Neural cell (in vitro differentiated cells): ENCODE data around the gene CA12. TPM values are rescaled to one million over a fixed set of nuclear protein-coding genes. Genes with fewer than 3 reads are reported as not detected.

Experiments used
- H2AFZ ChIP-seq: fragments of 200-600, 300-800 bp; sonication (generic), shearing (Covaris generic); 2 replicates; pipeline ENCODE4 v1.6.0; 2014; ENCODE audit warnings: low read depth, mild to moderate bottlenecking, antibody characterized with exemption, low read length, moderate library complexity
- H3F3A ChIP-seq: fragments of 200-600 bp; shearing (Covaris generic); 2 replicates; pipeline ENCODE4 v1.6.1; 2016; ENCODE audit warnings: mild to moderate bottlenecking, moderate library complexity, mixed read lengths, antibody characterized with exemption, low read length; ENCODE audit not compliant: insufficient read depth, poor library complexity, severe bottlenecking
- H3K27ac ChIP-seq: fragments of 200-600, 300-800 bp; sonication (generic), shearing (Covaris generic); 2 replicates; pipeline ENCODE4 v1.5.1; 2014; ENCODE audit warnings: mild to moderate bottlenecking, low read length, moderate library complexity
- H3K27me3 ChIP-seq: fragments of 300-800, 200-600 bp; sonication (generic), shearing (Covaris generic); 2 replicates; pipeline ENCODE4 v1.6.0; 2014; ENCODE audit warnings: mild to moderate bottlenecking, low read depth, low read length, moderate library complexity; ENCODE audit not compliant: insufficient read depth
- H3K36me3 ChIP-seq: fragments of 300-800, 200-600 bp; sonication (generic), shearing (Covaris generic); 2 replicates; pipeline ENCODE4 v1.5.1; 2014; ENCODE audit warnings: mild to moderate bottlenecking, antibody characterized with exemption, low read length, moderate library complexity; ENCODE audit not compliant: insufficient read depth
- H3K4me2 ChIP-seq: fragments of 300-800, 200-600 bp; sonication (generic), shearing (Covaris generic); 2 replicates; pipeline ENCODE4 v1.6.0; 2014; ENCODE audit warnings: mild to moderate bottlenecking, low read length
- H3K4me3 ChIP-seq: fragments of 300-800, 200-600 bp; sonication (generic), shearing (Covaris generic); 2 replicates; pipeline ENCODE4 v1.5.1; 2014; ENCODE audit warnings: mild to moderate bottlenecking, low read length, moderate library complexity
- H3K79me2 ChIP-seq: fragments of 200-600 bp; shearing (Covaris generic); replicated peaks from 2 replicates; pipeline ENCODE4 v1.6.0; 2014; ENCODE audit warnings: mild to moderate bottlenecking, low read length, moderate library complexity; ENCODE audit not compliant: insufficient read depth
- H3K9ac ChIP-seq: fragments of 300-800, 200-600 bp; sonication (generic), shearing (Covaris generic); 2 replicates; pipeline ENCODE4 v1.6.1; 2016; ENCODE audit warnings: mild to moderate bottlenecking, low read length, mixed read lengths
- H3K9me2 ChIP-seq: fragments of 200-600 bp; shearing (Covaris generic); 2 replicates; pipeline ENCODE4 v1.6.1; 2016; ENCODE audit warnings: mild to moderate bottlenecking, low read length, mixed read lengths; ENCODE audit not compliant: insufficient read depth
- H3K9me3 ChIP-seq: fragments of 200-600, 300-800 bp; sonication (generic), shearing (Covaris generic); 2 replicates; pipeline ENCODE4 v1.6.1; 2016; ENCODE audit warnings: mild to moderate bottlenecking, mixed run types, low read length, moderate library complexity, mixed read lengths
- H4K20me1 ChIP-seq: fragments of 200-600 bp; shearing (Covaris generic); 2 replicates; pipeline ENCODE4 v1.6.1; 2016; ENCODE audit warnings: mild to moderate bottlenecking, mixed run types; ENCODE audit not compliant: insufficient read depth
- CTCF ChIP-seq: fragments of 450-650 bp; IDR thresholded peaks from 2 replicates; pipeline ENCODE4 v1.5.1; 2014; ENCODE audit warnings: antibody characterized with exemption, mild to moderate bottlenecking, moderate library complexity; ENCODE audit not compliant: poor library complexity, severe bottlenecking
- EP300 ChIP-seq: fragments of 450-650 bp; conservative IDR thresholded peaks from 2 replicates; pipeline ENCODE4 v1.6.1; 2014; ENCODE audit warnings: antibody characterized with exemption, mild to moderate bottlenecking, moderate library complexity; ENCODE audit not compliant: poor library complexity, severe bottlenecking
- EZH2 ChIP-seq: fragments of 200-600, 300-800 bp; shearing (Covaris generic), sonication (generic); IDR thresholded peaks from 2 replicates; pipeline ENCODE4 v1.6.1; 2014; ENCODE audit warnings: antibody characterized with exemption, low read length, borderline replicate concordance, mild to moderate bottlenecking; ENCODE audit not compliant: insufficient read depth, poor library complexity, severe bottlenecking
- MXI1 ChIP-seq: fragments of 450-650 bp; conservative IDR thresholded peaks from 2 replicates; pipeline ENCODE4 v1.6.1; 2014; ENCODE audit warnings: antibody characterized with exemption, mild to moderate bottlenecking; ENCODE audit not compliant: poor library complexity, severe bottlenecking
- POLR2AphosphoS5 ChIP-seq: IDR thresholded peaks from 2 replicates; pipeline ENCODE4 v1.6.1; 2012
- RAD21 ChIP-seq: fragments of 450-650 bp; conservative IDR thresholded peaks from 2 replicates; pipeline ENCODE4 v1.6.1; 2014; ENCODE audit warnings: antibody characterized with exemption, mild to moderate bottlenecking, moderate library complexity
- SMC3 ChIP-seq: fragments of 450-650 bp; conservative IDR thresholded peaks from 2 replicates; pipeline ENCODE4 v1.6.1; 2014; ENCODE audit warnings: antibody characterized with exemption, mild to moderate bottlenecking, moderate library complexity; ENCODE audit not compliant: poor library complexity
- TAF1 ChIP-seq: IDR thresholded peaks from 2 replicates; pipeline ENCODE4 v1.6.1; 2012; ENCODE audit warnings: low read depth
- polyA plus RNA-seq: library from polyadenylated mRNA; depleted of rRNA; stranded (reverse); fragments of >200 nt; gene quantifications from 2 replicates; pipeline ENCODE4 v1.2.3, GENCODE V29; 2014
- TF ChIP-seq, protein P1 (sequence below): IDR thresholded peaks from 2 replicates; pipeline ENCODE4 v1.6.1; 2012; ENCODE audit warnings: borderline replicate concordance

The CA12 gene
- polyA plus RNA-seq, 1 donor from 2014 or later, result 0.11 TPM

GRCh38 chr15:63369296-63369695 lies 12.3 kb downstream of the CA12 start:
- H3K4me2 ChIP-seq, result no peak overlapping the region
- no peak overlapping the region for H3K9ac ChIP-seq
- H3K79me2 ChIP-seq, result no peaks in the 10 kb centered on the region
- no peaks in the 10 kb centered on the region for H3F3A ChIP-seq
- H3K27ac ChIP-seq, result no peak overlapping the region
- no peaks in the 10 kb centered on the region for H3K9me2 ChIP-seq
- H3K4me3 ChIP-seq, result no peak overlapping the region
- no peaks in the 10 kb centered on the region for H3K36me3 ChIP-seq
- TF ChIP-seq SMC3 (no peak), TAF1 (no peak), POLR2AphosphoS5 (no peak), EP300 (no peak)
- H2AFZ ChIP-seq, result no peak overlapping the region
- no peaks in the 10 kb centered on the region for H3K9me3 ChIP-seq
- H3K27me3 ChIP-seq, result no peaks in the 10 kb centered on the region
- H4K20me1 ChIP-seq, result no peaks in the 10 kb centered on the region

- no peak overlapping the region for H3K4me2 ChIP-seq
- H3K27ac ChIP-seq, result no peak overlapping the region
- H3K27me3 ChIP-seq, result no peaks in the 10 kb centered on the region
- H3F3A ChIP-seq, result no peaks in the 10 kb centered on the region
- H3K9me3 ChIP-seq, result no peaks in the 10 kb centered on the region
- TF ChIP-seq SMC3, result no peak
- no peak for TF ChIP-seq TAF1
- TF ChIP-seq MXI1, result no peak
- TF ChIP-seq RAD21, result no peak
- no peak for TF ChIP-seq EZH2
- TF ChIP-seq POLR2AphosphoS5, result no peak
- no peak for TF ChIP-seq CTCF
- TF ChIP-seq, protein P1, sequence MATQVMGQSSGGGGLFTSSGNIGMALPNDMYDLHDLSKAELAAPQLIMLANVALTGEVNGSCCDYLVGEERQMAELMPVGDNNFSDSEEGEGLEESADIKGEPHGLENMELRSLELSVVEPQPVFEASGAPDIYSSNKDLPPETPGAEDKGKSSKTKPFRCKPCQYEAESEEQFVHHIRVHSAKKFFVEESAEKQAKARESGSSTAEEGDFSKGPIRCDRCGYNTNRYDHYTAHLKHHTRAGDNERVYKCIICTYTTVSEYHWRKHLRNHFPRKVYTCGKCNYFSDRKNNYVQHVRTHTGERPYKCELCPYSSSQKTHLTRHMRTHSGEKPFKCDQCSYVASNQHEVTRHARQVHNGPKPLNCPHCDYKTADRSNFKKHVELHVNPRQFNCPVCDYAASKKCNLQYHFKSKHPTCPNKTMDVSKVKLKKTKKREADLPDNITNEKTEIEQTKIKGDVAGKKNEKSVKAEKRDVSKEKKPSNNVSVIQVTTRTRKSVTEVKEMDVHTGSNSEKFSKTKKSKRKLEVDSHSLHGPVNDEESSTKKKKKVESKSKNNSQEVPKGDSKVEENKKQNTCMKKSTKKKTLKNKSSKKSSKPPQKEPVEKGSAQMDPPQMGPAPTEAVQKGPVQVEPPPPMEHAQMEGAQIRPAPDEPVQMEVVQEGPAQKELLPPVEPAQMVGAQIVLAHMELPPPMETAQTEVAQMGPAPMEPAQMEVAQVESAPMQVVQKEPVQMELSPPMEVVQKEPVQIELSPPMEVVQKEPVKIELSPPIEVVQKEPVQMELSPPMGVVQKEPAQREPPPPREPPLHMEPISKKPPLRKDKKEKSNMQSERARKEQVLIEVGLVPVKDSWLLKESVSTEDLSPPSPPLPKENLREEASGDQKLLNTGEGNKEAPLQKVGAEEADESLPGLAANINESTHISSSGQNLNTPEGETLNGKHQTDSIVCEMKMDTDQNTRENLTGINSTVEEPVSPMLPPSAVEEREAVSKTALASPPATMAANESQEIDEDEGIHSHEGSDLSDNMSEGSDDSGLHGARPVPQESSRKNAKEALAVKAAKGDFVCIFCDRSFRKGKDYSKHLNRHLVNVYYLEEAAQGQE, result no peak
- no peaks in the 10 kb centered on the region for H4K20me1 ChIP-seq
- no peaks in the 10 kb centered on the region for H3K9me2 ChIP-seq
- no peak overlapping the region for H2AFZ ChIP-seq
- H3K79me2 ChIP-seq, result no peaks in the 10 kb centered on the region
- H3K4me3 ChIP-seq, result no peak overlapping the region
- H3K9ac ChIP-seq, result no peak overlapping the region
- H3K36me3 ChIP-seq, result no peaks in the 10 kb centered on the region
Measured at GRCh38 chr15:63368503-63368902, 13.1 kb downstream of the CA12 start.

DNA sequence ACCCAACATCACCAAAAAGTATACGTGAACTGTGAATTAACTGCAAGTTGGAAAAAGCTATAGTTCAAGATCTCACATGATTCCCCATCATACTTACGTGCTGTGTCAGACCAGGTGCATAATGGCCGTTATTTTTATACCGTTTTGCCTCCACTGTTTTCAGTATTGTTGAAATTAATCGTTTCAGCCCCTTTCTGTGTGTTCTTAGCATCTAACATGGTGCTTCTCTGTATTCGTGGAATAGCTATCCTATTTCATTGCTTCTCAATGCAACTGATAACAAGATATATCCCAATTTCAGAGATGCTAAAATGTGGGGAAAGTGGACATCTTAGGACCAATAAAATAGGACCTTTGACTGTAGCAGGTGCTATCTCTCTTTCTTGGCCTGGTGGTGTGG lies 13.7 kb downstream of the CA12 start:
- H4K20me1 ChIP-seq, result no peaks in the 10 kb centered on the region
- no peak overlapping the region for H3K27ac ChIP-seq
- no peaks in the 10 kb centered on the region for H3K9me2 ChIP-seq
- no peaks in the 10 kb centered on the region for H3K36me3 ChIP-seq
- H3F3A ChIP-seq, result no peaks in the 10 kb centered on the region
- H3K4me2 ChIP-seq, result no peak overlapping the region
- TF ChIP-seq MXI1, result no peak
- no peak for TF ChIP-seq CTCF
- TF ChIP-seq RAD21, result no peak
- TF ChIP-seq SMC3, result no peak
- TF ChIP-seq POLR2AphosphoS5, result no peak
- no peak for TF ChIP-seq TAF1
- TF ChIP-seq EP300, result no peak
- TF ChIP-seq, protein P1, result no peak
- TF ChIP-seq EZH2, result no peak
- no peaks in the 10 kb centered on the region for H3K27me3 ChIP-seq
- H3K9ac ChIP-seq, result no peak overlapping the region
- H2AFZ ChIP-seq, result no peak overlapping the region
- no peaks in the 10 kb centered on the region for H3K9me3 ChIP-seq
- H3K4me3 ChIP-seq, result no peak overlapping the region
- no peaks in the 10 kb centered on the region for H3K79me2 ChIP-seq
